GM19239 (cell line): ENCODE data around the gene RPS18.

Experiments
- DNase-seq: peaks from one replicate; pipeline ENCODE4 v3.0.0; 2011; ENCODE audit warnings: low spot score; ENCODE audit not compliant: insufficient read length
- FAIRE-seq: peaks from 2 replicates; lab custom pipeline; 2011; peaks lifted over from hg19 to GRCh38; lab: Jason Lieb, UNC

Gene RPS18

DNA sequence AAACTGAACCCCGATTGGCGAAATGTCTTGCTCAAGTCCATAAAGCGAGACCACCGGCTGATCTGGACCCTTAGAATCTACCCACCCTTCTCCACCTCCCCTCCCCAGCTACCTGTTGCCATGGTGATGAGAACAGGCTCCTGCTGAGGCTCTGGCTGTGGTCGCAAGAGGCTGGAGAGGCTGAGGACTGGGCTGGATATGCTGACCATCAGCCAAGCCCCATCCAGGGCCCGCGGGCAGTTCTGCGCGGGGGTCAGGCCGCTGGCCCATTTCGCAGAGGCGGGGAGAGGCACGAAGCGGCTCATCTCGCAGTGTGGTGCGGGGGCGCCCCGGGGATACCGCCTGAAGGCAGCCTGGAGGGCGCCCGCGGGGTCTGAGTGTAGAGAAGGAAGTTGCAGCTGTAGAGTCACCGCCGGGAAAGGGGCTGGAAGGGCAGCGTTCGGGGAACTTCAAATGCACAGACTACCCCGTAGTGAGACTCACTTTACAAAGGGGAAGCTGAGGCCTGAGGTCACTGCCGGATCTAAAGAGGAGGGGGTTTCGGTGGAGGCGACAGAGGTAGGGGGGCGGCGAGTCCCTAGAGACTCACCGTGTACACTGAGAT lies 41.3 kb downstream of the RPS18 start:
- DNase-seq (no peak), FAIRE-seq (no peak)

DNA sequence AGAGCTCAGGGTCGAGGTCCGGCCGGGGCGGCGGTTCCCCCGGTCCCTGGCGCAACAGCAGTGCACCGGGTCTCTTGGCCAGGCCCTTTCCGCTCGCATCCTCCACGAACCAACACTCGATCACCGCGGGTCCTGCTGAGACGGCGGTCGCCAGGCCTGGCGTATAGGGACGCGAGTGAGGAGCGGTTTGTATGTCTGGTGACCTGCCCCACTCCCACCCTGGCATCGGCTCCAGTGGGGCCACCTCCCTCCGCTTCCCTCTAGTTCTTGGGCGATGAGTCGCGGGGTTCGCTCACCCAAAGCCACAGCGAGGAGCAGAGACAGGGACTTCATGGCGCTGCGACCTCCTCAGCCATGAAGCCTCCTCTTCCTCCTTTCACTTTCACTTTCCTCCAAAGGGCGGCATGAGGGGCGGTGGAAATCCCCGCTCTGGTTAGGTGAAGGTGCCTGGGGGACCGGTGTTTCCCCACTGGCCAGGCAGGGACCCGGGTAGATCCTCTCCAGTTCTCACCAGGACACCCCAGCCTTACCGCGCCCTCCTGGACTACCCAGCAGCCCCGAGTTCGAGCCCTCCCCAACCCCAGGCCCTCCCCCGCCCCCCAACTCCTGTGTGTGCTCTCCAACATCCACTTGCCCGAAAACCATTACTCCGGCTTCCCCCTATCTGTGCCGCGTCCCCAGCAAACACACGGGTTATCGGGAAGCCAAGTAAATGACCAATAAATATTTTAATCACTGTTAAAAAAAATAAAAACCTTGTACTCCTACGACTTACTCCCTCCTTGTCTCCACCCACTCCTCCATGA lies 42.0 kb downstream of the RPS18 start, which contains the start of gene TAPBP:
Gene TAPBP, minus strand, starts transcription at position 370 of the 806 bp plus-strand sequence. Its CDS starts 37 bp downstream, at position 333.
- DNase-seq = peak; percentile 78
- FAIRE-seq = peak; percentile 84

DNA sequence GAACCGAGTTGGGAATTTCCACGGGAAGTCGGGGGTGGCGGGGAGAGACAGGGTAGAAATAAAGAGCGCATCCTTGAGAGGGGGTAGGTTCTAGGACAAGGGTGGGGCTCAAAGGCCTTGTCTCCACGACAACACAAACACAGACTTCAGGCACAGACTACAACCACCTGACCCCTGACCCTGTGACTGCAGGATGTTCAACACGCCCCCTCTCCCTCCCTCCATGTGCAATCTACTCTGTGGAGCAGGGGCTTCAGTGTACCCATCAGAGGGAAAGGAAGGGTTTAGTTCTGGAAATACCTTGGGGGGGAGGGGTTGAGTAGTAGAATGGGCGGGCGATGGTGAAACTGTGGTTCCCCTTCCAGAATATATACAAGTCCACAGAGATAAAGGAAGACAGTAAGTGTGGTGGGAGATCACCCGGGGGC lies 42.7 kb downstream of the RPS18 start:
- FAIRE-seq = peak; percentile 70
- DNase-seq = peak; percentile 26

DNA sequence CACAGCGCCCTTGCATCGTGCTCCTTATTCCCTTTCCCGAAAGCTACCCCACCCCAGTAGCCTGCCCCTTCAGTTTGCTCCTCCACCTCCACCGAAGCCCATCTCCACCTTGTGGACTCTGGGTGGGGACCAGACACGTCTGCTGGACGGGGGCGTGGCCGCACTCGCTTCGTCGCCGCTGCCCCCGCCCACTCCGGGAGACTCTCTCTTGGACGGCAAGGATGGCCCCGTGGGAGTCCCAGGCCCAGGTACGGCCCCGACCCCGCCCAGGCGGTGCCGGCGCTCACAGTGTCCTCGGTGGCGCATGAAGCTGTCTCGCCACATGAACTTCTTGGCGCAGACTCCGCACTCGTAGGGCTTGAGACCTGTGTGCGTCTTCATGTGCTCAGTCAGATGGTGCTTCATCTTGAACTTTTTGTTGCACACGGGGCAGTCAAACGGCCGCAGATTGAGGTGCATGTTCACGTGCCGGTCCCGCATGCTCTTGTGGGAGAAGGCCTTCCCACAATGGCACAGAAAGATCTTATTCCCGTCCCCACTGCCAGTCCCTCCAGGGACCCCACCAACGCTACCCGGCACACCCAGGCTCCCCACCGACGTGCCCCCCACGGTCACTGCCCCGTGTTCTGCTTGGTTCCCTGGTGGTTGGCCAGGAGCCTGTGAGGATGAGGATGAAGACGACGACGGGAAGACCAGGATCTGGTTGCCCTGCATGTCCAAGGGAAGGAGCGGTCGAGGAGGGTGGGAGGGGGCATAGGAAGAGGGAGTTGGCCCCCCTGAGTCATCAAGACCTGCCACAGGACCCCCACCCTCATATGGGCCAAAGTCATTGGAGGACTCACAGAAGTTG lies 43.3 kb downstream of the RPS18 start:
- DNase-seq (no peak), FAIRE-seq (no peak)

DNA sequence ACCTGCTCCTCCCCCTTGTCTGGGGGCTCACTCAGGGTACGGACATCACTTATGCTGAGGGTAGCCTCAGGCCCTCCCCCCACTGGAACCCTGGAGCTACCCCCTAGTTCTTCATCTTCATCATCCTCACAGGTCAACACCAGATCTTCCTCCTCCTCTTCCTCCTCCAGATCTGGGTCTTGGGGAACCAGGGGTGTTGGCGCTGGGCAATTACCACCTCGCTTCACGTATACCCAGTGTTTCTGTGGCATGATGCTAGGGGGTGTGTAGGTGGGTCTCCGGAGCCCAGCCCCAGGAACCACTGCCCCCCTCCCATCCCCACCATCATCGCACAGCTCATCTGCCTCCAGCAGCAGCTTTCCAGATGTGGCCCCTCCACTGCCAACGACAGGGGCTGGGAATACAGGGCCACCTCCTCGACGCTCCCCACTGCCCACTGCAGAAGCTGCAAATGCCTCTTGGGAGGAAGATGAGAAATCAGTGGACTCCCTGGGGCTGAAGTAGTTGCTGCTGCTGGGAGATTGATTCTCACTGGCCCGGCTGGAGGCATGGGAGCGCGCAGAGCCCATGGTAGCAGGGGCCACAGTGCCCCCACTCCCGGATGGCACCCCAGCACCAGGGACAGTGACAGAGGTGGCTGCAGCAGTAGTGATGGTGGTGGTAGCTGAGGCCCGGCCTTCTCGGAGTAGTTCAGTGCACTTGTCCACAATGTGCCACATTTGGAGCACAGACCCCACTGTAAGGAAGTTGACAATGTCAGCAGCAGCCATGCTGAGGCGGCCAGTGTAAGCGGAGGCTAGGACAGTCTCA lies 44.1 kb downstream of the RPS18 start:
- no peak for DNase-seq
- FAIRE-seq = no peak

DNA sequence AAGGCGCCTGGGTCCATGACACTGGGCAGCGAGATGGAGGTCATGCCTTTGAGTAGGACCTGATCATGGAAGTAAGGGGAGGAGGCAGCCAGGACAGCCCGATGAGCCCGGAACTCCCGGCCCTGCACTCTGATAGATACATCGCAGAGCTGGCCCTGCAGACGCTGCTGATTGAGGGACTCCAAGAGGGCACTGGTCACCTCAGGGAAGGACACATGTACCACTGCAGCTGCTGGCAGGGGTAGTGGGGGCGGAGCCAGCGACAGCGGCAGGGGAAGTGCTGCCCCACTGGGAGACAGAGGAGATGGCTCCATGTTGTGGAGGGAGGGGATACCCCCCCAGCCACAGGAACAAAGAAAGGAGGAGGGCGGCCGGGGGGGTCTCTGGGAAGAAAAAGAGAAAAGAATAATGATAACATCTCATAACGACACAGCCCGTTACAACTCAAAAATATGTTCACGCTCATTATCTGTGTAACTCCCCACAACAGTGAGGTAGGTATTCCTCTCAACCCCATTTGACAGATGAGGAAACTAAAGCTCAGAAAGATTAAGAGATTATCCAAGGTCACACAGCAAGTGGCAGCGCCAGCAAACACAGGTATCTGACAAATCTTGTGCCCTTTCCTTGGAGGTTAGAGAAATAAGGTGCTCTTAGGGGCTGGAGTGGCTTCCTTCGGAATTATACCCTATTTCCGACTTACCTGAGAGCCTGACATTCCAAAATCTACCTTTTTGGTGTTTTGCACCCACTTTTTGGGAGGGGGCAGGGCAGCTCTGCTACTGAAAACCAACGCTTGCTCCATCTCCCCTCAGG lies 44.9 kb downstream of the RPS18 start:
- no peak for DNase-seq
- no peak for FAIRE-seq

DNA sequence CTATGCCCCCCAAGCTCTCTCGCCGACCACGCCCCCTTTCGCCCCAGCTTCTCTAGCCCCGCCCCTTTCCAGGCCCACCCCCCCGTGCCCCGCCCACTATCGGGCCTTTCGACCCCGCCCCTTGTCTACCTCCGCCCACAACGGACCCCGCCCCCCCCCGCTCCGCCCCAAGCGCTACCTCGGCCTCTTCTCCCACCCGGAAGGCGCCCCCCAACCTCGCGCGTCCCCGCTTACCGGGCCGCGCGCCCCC lies 45.5 kb downstream of the RPS18 start:
- DNase-seq (no peak), FAIRE-seq (no peak)

DNA sequence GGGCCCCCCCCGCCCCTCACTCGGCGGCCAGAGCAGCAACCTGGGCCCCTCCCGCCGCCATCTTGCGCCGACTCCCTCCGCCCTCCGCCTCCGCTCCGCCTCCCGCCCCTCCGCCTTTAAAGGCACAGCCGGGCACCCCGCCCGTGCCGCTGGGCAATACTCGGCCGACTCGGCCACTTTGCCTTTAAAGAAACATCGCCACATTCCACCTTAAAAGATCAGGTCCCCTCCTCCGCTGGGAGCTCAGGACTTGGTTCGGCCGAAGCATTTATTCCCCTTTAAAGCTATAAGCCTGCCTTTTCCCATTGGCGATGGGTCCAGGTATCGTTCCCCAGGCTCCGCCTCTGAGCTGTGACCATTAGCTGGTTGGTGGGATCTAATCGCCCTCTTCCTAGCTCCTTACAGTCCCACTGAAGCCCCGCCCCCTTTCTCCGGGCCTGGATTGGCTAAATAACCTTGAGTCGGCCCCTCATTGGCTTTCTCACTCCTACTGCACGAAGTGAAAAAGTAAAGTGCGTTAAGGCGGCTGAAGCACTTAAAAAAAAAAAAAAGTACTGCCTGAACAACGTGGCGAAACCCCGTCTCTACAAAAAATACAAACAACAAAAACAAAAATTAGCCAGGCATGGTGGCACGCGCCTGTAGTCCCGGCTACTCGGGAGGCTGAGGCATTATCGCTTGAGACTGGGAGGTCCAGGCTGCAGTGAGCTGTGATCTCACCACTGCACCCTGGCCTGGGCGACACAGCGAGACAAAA lies 46.0 kb downstream of the RPS18 start, which contains the start of gene ZBTB22:
Gene ZBTB22, minus strand, starts transcription at position 76 of the 757 bp plus-strand sequence. CDS start 828 bp downstream, outside the sequence.
- peak; percentile 94 for FAIRE-seq
- peak; percentile 72 for DNase-seq

DNA sequence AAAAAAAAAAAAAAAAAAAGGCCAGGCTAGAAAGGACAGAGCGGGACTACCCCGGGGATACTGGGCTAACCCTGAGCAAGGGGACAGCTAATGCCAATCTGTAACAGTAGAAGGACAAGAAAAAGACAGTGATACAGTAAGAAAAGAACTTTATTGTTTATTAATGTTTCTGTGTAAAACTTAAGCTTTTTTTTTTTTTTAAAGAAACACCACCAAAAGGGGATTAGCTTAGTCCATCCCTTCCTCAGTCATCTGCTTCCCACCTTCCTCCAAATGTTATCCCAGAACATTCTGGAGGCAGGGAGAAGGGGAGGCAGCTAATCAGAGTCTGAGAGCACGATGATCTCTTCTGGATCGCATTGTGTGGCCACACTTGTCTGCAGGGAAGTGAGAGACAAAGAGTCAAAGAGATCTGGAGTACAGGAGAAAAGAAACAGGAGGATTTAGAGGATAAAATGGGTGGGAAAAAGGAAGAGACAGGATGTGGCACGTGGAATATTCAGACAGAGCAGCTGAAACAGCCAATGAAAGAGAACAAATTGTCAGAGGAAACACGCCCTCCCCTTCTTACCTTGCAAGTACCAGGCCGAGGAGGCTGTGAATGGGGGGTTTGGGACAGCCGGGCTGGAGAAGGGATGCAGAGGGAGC lies 46.7 kb downstream of the RPS18 start:
- FAIRE-seq (no peak), DNase-seq (no peak)

DNA sequence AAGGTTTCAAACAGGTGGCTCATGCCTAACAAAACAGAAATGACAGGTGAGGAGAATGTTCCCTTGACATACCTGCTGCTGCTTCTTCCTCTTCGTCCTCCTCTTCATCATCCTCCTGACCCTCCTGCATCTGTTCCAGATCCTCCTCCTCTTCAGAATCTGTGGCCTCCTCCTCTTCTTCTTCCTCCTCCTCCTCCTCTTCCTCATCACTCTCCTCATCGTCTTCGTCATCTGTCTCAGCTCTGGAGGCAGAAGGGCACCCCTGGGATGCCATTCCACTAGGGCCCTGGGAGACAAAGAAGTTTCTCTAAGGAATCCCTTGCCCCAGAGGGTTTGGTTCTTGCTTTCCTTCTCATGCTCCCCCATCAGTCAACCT lies 48.1 kb downstream of the RPS18 start:
- DNase-seq = no peak
- no peak for FAIRE-seq

DNA sequence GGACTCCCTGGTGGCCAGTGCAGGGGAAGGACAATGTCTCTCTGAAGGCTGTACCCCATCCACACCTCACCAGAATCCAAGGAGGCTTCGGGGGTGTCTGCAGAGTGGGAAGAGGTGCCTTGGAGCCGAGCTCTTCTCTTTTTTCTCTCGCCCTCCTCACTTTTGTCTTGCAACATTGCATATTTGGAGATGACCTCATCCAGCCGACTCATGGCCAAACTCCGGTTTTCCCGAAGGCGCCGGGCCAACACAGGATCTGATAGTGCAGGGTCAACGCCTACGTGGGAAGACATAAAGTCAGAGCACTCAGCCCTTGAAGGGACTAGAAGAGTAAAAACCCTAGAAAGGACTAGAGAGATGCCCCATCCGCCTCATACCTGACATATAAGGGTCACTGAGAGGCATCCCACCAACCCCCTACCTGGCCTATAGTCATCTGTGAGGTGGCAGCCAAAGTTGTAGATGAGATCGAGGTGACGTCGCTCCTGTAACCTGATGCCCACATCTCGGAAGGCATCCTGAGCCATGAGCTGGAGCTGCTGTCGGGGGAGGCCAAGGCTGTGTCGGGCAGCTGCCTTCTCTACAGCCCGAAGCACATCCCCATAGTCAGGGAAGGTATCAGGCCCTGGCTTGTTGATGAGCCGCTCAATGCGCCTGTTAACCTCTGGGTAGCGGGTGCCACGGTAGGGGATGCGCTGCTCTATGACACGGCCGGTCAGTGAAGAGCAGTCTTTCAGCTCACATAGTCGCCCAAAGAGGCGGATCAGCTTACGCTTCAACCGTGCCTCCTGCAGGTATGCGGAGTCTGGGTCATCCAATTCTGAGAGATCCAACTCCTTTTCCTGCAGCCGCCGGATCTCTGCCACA lies 48.7 kb downstream of the RPS18 start:
- no peak for DNase-seq
- no peak for FAIRE-seq

DNA sequence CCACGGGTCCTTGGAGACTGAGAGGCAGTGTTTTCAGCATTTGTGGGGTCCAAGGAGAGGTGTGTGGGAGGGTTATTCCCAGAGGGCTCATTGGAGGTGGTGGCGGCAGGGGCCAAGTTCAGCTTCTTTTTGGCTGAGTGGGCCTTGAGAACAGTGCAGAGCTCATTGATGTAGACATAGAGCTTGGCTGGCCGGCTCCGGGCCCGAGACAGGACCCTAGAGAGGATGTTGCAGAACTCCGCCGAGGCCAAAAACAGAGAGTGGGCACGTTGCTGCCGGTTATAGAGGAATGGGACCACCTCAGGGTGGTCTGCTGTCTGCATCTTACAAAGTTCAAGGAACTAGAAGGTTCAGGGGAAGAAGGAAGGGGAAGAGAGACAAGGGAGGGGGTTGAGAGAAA lies 49.4 kb downstream of the RPS18 start:
- DNase-seq (no peak), FAIRE-seq (no peak)

DNA sequence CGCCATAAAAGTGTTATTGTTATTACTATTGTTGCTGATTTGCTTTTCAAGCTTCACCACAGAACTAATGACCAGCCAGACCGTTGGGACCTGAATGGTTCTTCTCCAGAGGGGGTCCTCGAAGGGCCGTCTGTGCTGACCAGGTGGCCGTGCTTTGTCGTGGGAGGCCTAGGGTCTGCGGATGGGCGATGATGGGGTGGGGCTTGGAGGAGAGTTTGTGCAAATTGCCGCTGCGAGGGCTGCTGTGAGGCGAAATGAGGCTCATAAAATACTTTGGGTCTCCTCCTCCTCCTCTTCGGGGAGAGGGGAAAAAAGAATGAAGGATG lies 51.7 kb downstream of the RPS18 start:
- DNase-seq = no peak
- no peak for FAIRE-seq

DNA sequence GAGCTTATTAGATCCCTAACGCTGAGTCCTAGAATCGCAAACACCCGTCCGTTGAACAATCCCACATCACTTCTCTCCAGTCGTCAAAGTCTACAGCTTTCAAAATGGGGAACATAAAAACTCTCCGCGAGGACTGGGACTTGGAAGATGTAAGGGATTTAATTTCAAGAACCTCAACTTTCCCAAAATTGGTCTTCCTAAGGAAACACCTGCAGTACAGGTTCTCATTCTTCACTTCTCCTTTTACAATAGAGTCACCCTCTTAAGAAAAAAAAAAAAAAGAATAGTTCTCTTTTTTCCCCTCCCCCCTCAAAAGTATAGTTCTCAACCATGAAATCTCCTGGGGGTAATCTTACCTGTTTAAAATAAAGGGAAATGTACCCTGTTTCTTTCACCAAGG lies 52.2 kb downstream of the RPS18 start:
- DNase-seq (no peak), FAIRE-seq (peak; percentile 72)
